ENCODE results near the gene DISP3.

GRCh38 chr1:11569551-11569950 is 90.6 kb downstream of the DISP3 start:
- TF ChIP-seq CTCF (IDR thresholded peaks at IDR 0.05) (no peak), ZFX (IDR thresholded peaks at IDR 0.05; ENCODE audit: borderline replicate concordance) (no peak)

All from 22Rv1 (cell line).